Measurements from ENCODE around the gene CIAO3. TPM values are rescaled to one million over a fixed set of nuclear protein-coding genes. Genes with fewer than 3 reads are reported as not detected.
A peak's percentile ranks its signal among the peaks of the same experiment; 100 is the strongest.

Gene CIAO3
- total RNA-seq, 2 experiments from 2014 or later = 33.3 to 38.2 TPM

- H3K4me1 Mint-ChIP-seq (ENCODE audit: low read depth) = peaks cover 13% of the 10 kb centered on the region
- H3K9me3 Mint-ChIP-seq = no peaks in the 10 kb centered on the region
- H3K27me3 Mint-ChIP-seq = no peaks in the 10 kb centered on the region
- CTCF ChIA-PET = no interaction called here
- peaks cover 21% of the 10 kb centered on the region for H3K36me3 Mint-ChIP-seq (ENCODE audit: low read depth)
- TF ChIP-seq, protein P1, sequence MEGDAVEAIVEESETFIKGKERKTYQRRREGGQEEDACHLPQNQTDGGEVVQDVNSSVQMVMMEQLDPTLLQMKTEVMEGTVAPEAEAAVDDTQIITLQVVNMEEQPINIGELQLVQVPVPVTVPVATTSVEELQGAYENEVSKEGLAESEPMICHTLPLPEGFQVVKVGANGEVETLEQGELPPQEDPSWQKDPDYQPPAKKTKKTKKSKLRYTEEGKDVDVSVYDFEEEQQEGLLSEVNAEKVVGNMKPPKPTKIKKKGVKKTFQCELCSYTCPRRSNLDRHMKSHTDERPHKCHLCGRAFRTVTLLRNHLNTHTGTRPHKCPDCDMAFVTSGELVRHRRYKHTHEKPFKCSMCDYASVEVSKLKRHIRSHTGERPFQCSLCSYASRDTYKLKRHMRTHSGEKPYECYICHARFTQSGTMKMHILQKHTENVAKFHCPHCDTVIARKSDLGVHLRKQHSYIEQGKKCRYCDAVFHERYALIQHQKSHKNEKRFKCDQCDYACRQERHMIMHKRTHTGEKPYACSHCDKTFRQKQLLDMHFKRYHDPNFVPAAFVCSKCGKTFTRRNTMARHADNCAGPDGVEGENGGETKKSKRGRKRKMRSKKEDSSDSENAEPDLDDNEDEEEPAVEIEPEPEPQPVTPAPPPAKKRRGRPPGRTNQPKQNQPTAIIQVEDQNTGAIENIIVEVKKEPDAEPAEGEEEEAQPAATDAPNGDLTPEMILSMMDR (IDR thresholded peaks at IDR 0.05) = no peak
- H3K9me3 ChIP-seq (ENCODE audit: control insufficient read depth in 1 of 2, insufficient read depth in 1 of 2, low read length in 2 of 2) = no peaks in the 10 kb centered on the region
- peaks cover 29% of the 10 kb centered on the region for H3K36me3 ChIP-seq (ENCODE audit: insufficient read depth, low read length)
- no peak overlapping the region for H3K27ac Mint-ChIP-seq
- no peak overlapping the region for H3K4me3 Mint-ChIP-seq
- peak in 1 of 14 experiments; percentile 60 for DNase-seq
- H3K27me3 ChIP-seq (ENCODE audit: control insufficient read depth in 1 of 2, insufficient read depth in 2 of 2, low read length in 2 of 2) = no peaks in the 10 kb centered on the region
- no peak for ATAC-seq (ENCODE audit: poor library complexity)
- no peak overlapping the region for H3K4me3 ChIP-seq (ENCODE audit: low read length)
- POLR2A ChIA-PET = interaction anchor here (1.8 to 1.9 kb wide), 2 partner anchors 10 to 17 kb away, joined by 7 to 12 read pairs; partner anchors contain the start of gene RHOT2
- H3K4me1 ChIP-seq (ENCODE audit: insufficient read depth, low read length) = peaks cover 70% of the 10 kb centered on the region
- no peak overlapping the region for H3K27ac ChIP-seq (ENCODE audit: low read depth in 1 of 2, low read length in 2 of 2)
- intact Hi-C loops (cut with DNase I, micrococcal nuclease) = loop anchor here in 1 of 2 experiments (1.0 kb wide), 1 partner anchor 49 kb away; the partner anchor contains the start of gene METTL26
Observed at GRCh38 chr16:684961-685696, 55.7 kb downstream of the CIAO3 start.

- ATAC-seq (ENCODE audit: poor library complexity) (peak; percentile 59), DNase-seq (peak; percentile 90 to 99 (median 96))
- Mint-ChIP-seq H3K27ac (peak within 1 kb of the TSS; percentile 42), H3K27me3 (no peaks in the 10 kb centered on the region), H3K36me3 (ENCODE audit: low read depth) (peaks cover 19% of the 10 kb centered on the region), H3K9me3 (no peaks in the 10 kb centered on the region), H3K4me3 (peak within 1 kb of the TSS; percentile 83), H3K4me1 (ENCODE audit: low read depth) (peaks cover 9% of the 10 kb centered on the region)
- Histone ChIP-seq H3K4me3 (ENCODE audit: low read length) (peak within 1 kb of the TSS; percentile 63), H3K9me3 (ENCODE audit: control insufficient read depth in 1 of 2, insufficient read depth in 1 of 2, low read length in 2 of 2) (no peaks in the 10 kb centered on the region), H3K27me3 (ENCODE audit: control insufficient read depth in 1 of 2, insufficient read depth in 2 of 2, low read length in 2 of 2) (no peaks in the 10 kb centered on the region), H3K27ac (ENCODE audit: low read depth in 1 of 2, low read length in 2 of 2) (peak within 1 kb of the TSS; percentile 62 to 70), H3K4me1 (ENCODE audit: insufficient read depth, low read length) (peaks cover 69% of the 10 kb centered on the region), H3K36me3 (ENCODE audit: insufficient read depth, low read length) (peaks cover 29% of the 10 kb centered on the region)
- ChIA-PET CTCF (no interaction called here), POLR2A (interaction anchor here (0.9 to 1.9 kb wide), 6 partner anchors 9 to 295 kb away, joined by 3 to 12 read pairs (median 5); partner anchors contain the start of genes RHBDL1 and RHOT2)
- intact Hi-C loops (cut with DNase I, micrococcal nuclease) = loop anchor here in 1 of 2 experiments (1.0 kb wide), 1 partner anchor 48 kb away; the partner anchor contains the start of gene METTL26
- TF ChIP-seq, protein P1 (IDR thresholded peaks at IDR 0.05) = no peak
Observed at GRCh38 chr16:684071-684794, 56.6 kb downstream of the CIAO3 start, which contains the start of gene JMJD8. Gene JMJD8, minus strand, starts transcription at chr16:684334. Its CDS starts 15 bp downstream, at chr16:684319.

GRCh38 chr16:683396-684070 is 57.3 kb downstream of the CIAO3 start:
- ATAC-seq (ENCODE audit: poor library complexity) (no peak), DNase-seq (peak in 1 of 14 experiments; percentile 54)
- Mint-ChIP-seq H3K27ac (peak overlapping the region; percentile 33), H3K4me1 (ENCODE audit: low read depth) (peaks cover 15% of the 10 kb centered on the region), H3K4me3 (peak overlapping the region; percentile 83), H3K9me3 (no peaks in the 10 kb centered on the region), H3K36me3 (ENCODE audit: low read depth) (peaks cover 19% of the 10 kb centered on the region), H3K27me3 (no peaks in the 10 kb centered on the region)
- H3K27ac ChIP-seq (ENCODE audit: low read depth in 1 of 2, low read length in 2 of 2) = peak overlapping the region; percentile 41 to 57
- ChIA-PET POLR2A (interaction anchor here (0.9 to 1.9 kb wide), 6 partner anchors 8 to 296 kb away, joined by 3 to 12 read pairs (median 5); partner anchors contain the start of genes RHBDL1 and RHOT2), CTCF (no interaction called here)
- peaks cover 66% of the 10 kb centered on the region for H3K4me1 ChIP-seq (ENCODE audit: insufficient read depth, low read length)
- H3K36me3 ChIP-seq (ENCODE audit: insufficient read depth, low read length) = peaks cover 29% of the 10 kb centered on the region
- TF ChIP-seq, protein P1 (IDR thresholded peaks at IDR 0.05) = no peak
- H3K27me3 ChIP-seq (ENCODE audit: control insufficient read depth in 1 of 2, insufficient read depth in 2 of 2, low read length in 2 of 2) = no peaks in the 10 kb centered on the region
- no peaks in the 10 kb centered on the region for H3K9me3 ChIP-seq (ENCODE audit: control insufficient read depth in 1 of 2, insufficient read depth in 1 of 2, low read length in 2 of 2)
- peak overlapping the region; percentile 43 for H3K4me3 ChIP-seq (ENCODE audit: low read length)
- intact Hi-C loops (cut with DNase I, micrococcal nuclease) = loop anchor here in 1 of 2 experiments (1.0 kb wide), 1 partner anchor 47 kb away; the partner anchor contains the start of gene METTL26
